Measurements from ENCODE around the gene GSTP1.
"Not testable (repeated sequence)": the region's sequence is repeated elsewhere in the genome, so short reads cannot be mapped to it uniquely, and the experiment has no call there.

Gene GSTP1

DNA sequence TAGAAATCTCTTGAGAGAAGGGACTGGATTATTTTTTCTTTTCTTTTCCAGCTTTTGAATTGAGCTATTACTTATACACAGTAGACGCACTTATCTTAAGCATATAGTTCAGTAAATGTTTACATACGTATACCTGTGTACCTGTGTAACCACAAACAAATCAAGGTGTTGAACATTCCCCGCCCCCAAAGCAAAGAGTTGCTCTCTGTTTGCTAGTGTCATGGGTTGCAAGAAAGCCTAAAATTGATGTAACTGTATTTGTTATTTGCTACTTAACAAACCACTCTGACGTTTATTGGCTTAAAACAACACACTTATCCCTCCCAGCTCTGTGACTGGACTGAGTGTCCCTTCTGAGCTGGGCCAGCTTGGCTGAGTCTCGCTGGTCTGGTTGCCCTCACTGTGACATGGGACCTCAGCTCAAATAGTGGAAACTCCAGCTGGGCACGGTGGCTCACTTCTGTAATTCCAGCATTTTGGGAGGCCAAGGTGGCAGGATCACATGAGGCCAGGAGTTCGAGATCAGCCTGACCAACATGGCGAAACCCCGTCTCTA lies 35.0 kb upstream of the GSTP1 start:
- DNase-seq (no peak), ATAC-seq (replicated peaks) (no peak)
- Mint-ChIP-seq H3K9me3 (peaks cover 18 to 23% of the 10 kb centered on the region in 2 donors), H3K36me3 (peaks cover 13 to 14% of the 10 kb centered on the region in 2 donors), H3K4me1 (no peaks in the 10 kb centered on the region), H3K4me3 (no peak overlapping the region), H3K27ac (no peak overlapping the region), H3K27me3 (peaks cover 9 to 13% of the 10 kb centered on the region in 2 donors)

DNA sequence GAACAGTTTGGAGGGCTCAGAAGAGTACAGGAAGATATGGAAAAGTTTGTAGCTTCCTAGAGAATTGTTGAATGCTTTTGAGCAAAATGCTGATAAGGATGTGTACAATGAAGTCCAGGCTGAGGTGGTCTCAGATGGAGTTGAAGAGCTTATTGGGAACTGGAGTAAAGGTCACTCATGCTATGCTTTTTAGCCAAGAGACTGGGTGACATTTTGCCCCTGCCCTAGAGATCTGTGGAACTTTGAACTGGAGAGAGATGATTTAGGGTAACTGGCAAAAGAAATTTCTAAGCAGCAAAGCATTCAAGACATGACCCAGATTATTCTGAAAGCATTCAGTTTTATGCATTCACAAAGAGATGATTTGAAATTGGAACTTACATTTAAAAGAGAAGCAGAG lies 32.5 kb upstream of the GSTP1 start:
- peaks cover 18 to 23% of the 10 kb centered on the region in 2 donors for H3K9me3 Mint-ChIP-seq
- peaks cover 13 to 14% of the 10 kb centered on the region in 2 donors for H3K36me3 Mint-ChIP-seq

DNA sequence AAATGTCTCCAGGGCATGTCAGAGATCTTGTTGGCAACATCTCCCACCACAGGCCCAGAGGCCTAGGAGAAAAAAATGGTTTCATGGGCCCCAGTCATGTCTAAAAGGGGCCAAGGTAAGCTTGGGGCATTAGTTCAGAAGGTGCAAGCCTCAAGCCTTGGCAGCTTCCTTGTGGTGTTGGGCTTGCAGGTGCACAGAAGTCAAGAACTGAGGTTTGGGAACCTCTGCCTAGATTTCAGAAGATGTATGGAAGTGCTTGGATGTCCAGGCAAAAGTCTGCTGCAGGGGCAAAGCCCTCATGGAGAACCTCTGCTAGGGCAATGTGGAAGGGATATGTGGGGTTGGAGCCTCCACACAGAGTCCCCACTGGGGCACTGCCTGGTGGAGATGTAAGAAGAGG lies 31.9 kb upstream of the GSTP1 start:
- H3K9me3 Mint-ChIP-seq, result peaks cover 18 to 23% of the 10 kb centered on the region in 2 donors
- peaks cover 13 to 14% of the 10 kb centered on the region in 2 donors for H3K36me3 Mint-ChIP-seq
- not testable (repeated sequence) for DNase-seq; H3K27ac Mint-ChIP-seq; H3K4me1 Mint-ChIP-seq; H3K4me3 Mint-ChIP-seq; ATAC-seq (replicated peaks); H3K27me3 Mint-ChIP-seq

More for the DNA sequence above, 32.5 kb upstream of the GSTP1 start:
- Mint-ChIP-seq H3K4me1 (no peaks in the 10 kb centered on the region), H3K4me3 (no peak overlapping the region), H3K27ac (no peak overlapping the region), H3K27me3 (peaks cover 9 to 10% of the 10 kb centered on the region in 2 donors)
- ATAC-seq (replicated peaks) (no peak), DNase-seq (no peak)

DNA sequence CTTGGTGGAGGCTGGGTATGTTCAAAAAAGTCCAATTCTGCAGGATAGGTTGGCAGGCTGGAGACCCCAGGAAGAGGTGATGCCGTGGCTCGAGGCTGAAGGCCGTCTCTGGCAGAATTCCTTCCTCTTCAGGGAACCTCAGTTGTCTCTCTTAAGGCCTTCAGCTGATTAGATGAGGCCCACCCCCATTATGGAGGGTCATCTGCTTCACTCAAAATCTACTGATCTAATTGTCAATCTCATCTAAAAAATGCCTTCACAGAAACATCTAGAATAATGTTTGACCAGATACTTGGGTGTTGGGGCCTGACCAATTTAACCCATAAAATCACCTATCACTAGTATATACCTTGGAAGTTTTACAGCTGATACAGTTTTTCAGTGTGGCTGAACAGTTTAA lies 27.4 kb upstream of the GSTP1 start:
- no peak for DNase-seq
- Mint-ChIP-seq H3K4me3 (no peak overlapping the region), H3K4me1 (peaks cover 0 to 4% of the 10 kb centered on the region in 2 donors), H3K36me3 (peaks cover 7 to 9% of the 10 kb centered on the region in 2 donors), H3K27me3 (peaks cover 5 to 25% of the 10 kb centered on the region in 2 donors), H3K27ac (no peak overlapping the region), H3K9me3 (peaks cover 11 to 12% of the 10 kb centered on the region in 2 donors)
- ATAC-seq (replicated peaks), result no peak

DNA sequence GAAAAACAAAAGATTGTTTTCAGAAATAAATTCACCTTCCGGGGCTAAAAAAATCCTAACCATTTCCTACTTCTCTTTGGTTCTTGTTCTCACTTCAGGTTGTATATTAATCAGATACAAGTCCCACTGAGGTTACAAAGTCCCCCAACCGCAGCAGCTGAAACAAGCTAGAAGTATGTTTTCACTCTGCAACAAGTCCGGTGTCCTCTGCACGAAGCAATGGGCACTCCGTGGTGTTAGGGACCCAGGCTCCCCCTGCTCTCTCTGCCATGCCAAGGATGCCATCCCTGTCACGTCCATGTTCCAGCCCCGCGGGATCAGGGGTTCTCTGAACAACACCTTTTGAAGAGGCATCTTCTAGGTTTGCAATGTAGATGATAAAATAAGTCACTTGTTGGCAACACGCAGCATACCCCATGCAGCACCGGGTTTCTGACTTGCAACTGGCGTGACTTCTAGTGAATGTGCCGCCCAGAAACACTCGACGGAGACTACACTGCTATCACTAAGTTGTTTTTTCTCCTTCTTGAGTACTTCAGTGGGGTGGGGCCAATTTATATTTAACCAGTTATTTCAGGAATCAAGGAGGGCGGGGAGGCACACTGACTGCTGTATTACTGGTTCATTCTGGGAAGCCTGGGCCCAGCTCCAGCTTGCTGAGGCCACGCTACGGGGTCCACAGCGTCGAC lies 25.4 kb upstream of the GSTP1 start:
- Mint-ChIP-seq H3K36me3 (no peaks in the 10 kb centered on the region), H3K27me3 (peaks cover 4 to 22% of the 10 kb centered on the region in 2 donors), H3K9me3 (no peaks in the 10 kb centered on the region), H3K27ac (no peak overlapping the region), H3K4me3 (peak overlapping the region; percentile 26 to 40), H3K4me1 (peaks cover 5% of the 10 kb centered on the region in 2 donors)
- ATAC-seq (replicated peaks) (peak in 1 of 2 donors; percentile 63), DNase-seq (no peak)

DNA sequence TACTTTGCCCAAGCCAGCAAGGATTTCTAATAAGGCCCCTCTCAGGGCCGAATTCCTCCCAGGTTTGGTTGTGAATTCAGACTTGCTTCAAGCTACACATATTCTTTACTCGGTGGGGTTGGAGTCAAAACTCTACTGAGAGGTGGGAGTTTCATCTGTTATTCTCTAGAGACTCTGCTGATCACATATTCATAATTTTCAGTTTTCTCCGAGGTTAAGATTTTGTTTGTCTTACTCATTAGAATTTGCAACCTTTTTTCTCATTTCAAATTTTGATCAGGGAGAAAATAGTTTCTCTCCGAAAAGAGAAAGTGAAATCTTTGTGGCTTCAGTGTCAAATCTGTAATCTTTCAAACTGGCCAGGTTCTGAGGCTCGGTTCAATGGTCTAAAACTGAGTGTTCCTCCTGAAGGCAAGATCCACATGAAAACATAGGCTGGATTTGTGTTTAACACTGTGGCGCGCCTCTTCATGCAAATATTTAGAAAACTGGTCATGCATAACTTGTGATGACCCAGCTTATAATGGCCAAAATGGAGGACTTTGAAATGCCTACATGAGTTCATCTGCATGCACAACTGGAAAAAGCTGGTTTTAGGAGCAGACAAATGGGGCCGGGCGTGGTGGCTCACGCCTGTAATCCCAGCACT lies 21.5 kb upstream of the GSTP1 start:
- H3K9me3 Mint-ChIP-seq, result no peaks in the 10 kb centered on the region
- H3K4me1 Mint-ChIP-seq, result peaks cover 5 to 7% of the 10 kb centered on the region in 2 donors
- ATAC-seq (replicated peaks) (peak; percentile 48 to 82), DNase-seq (no peak)
- peaks cover 4 to 28% of the 10 kb centered on the region in 2 donors for H3K27me3 Mint-ChIP-seq
- no peaks in the 10 kb centered on the region for H3K36me3 Mint-ChIP-seq
- H3K27ac Mint-ChIP-seq, result peak overlapping the region; percentile 67
- peak overlapping the region in 1 of 2 donors; percentile 17 for H3K4me3 Mint-ChIP-seq

DNA sequence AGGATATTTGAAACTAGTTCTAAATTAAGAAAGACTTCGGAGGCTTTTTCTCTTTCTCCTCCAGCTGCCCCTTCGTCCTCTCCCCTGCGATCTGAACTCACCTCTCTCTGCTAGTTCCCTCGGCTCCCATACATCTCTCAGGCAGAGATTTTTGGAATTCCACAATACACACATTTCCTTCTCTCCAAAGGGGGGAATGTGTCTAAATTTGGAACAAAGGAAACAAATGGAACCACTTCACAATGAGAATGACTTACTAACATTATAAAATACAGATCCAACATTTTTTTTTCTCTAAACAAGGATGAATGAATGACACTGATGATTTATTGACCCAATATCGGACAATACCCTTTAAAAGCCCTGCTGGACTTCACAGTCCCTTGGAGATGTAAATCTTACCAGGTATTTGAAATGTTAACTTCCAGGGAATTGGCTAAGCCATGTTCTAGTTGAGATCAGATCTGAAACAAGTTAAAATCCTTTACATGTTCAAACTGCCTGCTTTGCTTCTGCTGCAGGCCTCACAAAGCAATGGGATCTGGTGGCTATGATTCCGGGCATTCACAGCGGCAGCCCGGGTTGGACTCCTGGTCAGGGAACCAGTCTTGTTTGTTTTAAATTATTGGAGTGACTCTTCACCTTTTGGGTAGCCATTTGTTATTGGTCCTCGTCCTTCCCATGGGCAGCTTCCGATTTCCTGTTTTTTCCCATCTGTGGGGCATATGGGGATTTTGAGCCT lies 20.5 kb upstream of the GSTP1 start:
- H3K4me3 Mint-ChIP-seq, result no peak overlapping the region
- no peak for DNase-seq
- H3K27me3 Mint-ChIP-seq, result peaks cover 4 to 25% of the 10 kb centered on the region in 2 donors
- H3K36me3 Mint-ChIP-seq, result no peaks in the 10 kb centered on the region
- peaks cover 5 to 6% of the 10 kb centered on the region in 2 donors for H3K4me1 Mint-ChIP-seq
- H3K27ac Mint-ChIP-seq, result peak overlapping the region; percentile 4
- no peak for ATAC-seq (replicated peaks)
- no peaks in the 10 kb centered on the region for H3K9me3 Mint-ChIP-seq

DNA sequence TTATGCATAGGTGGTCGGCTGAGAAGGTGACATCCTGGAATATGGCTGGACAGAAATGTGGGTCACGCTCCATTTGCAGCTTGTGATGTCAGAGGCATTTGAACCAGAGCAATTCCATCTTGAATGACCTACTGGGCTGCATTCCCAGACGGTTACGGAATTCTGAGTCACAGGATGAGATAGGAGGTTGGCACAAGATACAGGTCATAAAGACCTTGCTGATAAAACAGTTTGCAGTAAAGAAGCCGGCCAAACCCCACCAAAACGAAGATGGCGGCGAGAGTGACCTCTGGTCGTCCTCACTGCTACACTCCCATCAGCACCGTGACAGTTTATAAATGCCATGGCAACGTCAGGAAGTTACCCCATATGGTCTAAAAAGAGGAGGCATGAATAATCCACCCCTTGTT lies 19.9 kb upstream of the GSTP1 start:
- peaks cover 4 to 20% of the 10 kb centered on the region in 2 donors for H3K27me3 Mint-ChIP-seq
- not testable (repeated sequence) for H3K9me3 Mint-ChIP-seq; H3K27ac Mint-ChIP-seq; DNase-seq; H3K4me1 Mint-ChIP-seq; ATAC-seq (replicated peaks); H3K36me3 Mint-ChIP-seq; H3K4me3 Mint-ChIP-seq

DNA sequence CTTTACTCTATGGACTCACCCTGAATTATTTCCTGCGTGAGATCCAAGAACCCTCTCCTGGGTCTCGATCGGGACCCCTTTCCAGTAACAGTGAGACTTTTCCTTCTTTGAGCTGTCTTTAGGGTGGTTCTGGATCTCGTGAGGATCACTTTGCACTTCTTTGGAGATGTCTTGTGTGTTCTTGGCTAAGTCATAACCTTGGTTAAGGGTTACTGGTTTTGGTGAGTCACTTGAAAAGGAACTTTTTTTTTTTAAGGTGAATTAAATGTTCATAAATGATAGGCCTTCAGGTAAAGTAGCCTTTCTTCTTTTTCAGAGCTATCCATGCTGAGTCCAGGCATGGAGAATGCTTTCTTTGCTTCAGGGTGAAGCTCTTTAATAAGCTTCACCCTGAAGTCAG lies 19.4 kb upstream of the GSTP1 start:
- peaks cover 5% of the 10 kb centered on the region in 2 donors for H3K4me1 Mint-ChIP-seq
- peaks cover 2 to 15% of the 10 kb centered on the region in 2 donors for H3K27me3 Mint-ChIP-seq
- no peak overlapping the region for H3K4me3 Mint-ChIP-seq
- H3K9me3 Mint-ChIP-seq, result no peaks in the 10 kb centered on the region
- H3K36me3 Mint-ChIP-seq, result no peaks in the 10 kb centered on the region
- DNase-seq (no peak), ATAC-seq (replicated peaks) (no peak)
- H3K27ac Mint-ChIP-seq, result peak overlapping the region; percentile 84

DNA sequence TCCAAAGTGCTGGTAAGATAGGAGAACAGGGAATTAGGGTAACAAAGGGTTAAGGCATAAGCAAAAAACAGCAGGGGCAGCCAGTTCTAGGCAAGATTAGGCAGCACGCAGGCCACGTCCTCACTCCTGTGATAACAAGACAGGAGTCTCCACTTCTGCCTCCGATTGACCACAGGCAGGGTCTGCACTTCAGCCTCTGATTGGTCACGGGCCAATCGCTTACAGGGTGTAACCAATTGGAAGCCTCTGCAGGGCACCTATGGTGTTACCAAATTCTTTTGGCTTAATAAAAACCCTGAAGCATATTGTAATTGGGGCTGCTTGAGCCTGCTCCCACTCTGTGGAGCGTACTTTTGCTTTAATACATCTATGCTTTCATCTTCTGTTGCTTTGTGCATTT lies 12.2 kb upstream of the GSTP1 start:
- H3K36me3 Mint-ChIP-seq, result no peaks in the 10 kb centered on the region

DNA sequence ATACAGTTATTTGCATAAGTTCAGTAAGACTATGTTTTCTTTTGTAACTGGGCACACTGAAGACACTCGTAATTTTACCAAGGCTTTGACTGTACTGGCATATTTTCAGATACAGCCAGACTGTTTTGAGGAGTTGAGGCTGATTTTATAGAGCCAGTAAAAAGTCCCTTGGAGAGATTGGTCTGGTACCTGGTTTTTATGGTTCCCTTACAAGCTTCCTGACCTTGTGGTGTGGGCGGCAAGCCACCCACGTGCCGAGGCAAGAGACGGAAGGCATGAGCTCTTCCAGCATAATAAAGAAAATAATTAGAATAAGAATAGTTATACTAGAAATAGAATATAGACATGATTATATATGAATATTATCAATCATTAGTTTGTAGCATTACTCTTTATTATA lies 11.3 kb upstream of the GSTP1 start:
- no peak overlapping the region for H3K27ac Mint-ChIP-seq
- H3K4me1 Mint-ChIP-seq, result peaks cover 8 to 9% of the 10 kb centered on the region in 2 donors
- DNase-seq (no peak), ATAC-seq (replicated peaks) (no peak)
- H3K27me3 Mint-ChIP-seq, result peaks cover 12 to 28% of the 10 kb centered on the region in 2 donors
- no peak overlapping the region for H3K4me3 Mint-ChIP-seq
- H3K9me3 Mint-ChIP-seq, result no peaks in the 10 kb centered on the region
- no peaks in the 10 kb centered on the region for H3K36me3 Mint-ChIP-seq

More for the DNA sequence above, 12.2 kb upstream of the GSTP1 start:
- ATAC-seq (replicated peaks) (no peak), DNase-seq (no peak)
- Mint-ChIP-seq H3K4me1 (peaks cover 8 to 9% of the 10 kb centered on the region in 2 donors), H3K27ac (peak overlapping the region; percentile 57), H3K9me3 (no peaks in the 10 kb centered on the region), H3K27me3 (peaks cover 5 to 20% of the 10 kb centered on the region in 2 donors), H3K4me3 (no peak overlapping the region)

DNA sequence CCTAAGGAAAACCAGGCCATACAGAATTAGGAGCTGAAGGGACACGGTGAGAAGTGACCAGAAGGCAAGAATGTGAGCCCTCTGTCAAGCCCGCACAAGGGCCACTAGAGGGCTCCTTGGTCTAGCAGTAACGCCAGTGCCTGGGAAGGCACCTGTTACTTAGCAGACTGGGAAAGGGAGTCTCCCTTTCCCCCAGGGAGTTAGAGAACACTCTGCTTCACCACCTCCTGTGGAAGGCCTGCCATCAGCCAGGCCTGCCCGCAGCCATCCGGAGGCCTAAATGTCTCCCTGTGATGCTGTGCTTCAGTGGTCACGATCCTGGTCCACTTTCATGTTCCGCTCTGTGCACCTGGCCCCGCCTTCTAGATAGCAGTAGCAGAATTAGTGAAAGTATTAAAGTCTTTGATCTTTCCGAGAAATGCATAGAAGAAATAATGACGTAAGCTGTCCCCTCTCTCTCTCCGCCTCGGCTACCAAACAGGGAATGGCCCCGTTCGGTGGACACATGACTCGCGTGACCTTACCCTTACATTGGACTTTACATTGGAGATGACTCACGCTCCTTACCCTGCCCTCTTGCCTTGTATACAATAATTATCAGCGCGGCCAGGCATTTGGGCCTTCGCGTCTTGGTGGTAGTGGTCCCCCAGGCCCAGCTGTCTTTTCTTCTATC lies 10.7 kb upstream of the GSTP1 start:
- H3K27me3 Mint-ChIP-seq, result peaks cover 14 to 32% of the 10 kb centered on the region in 2 donors
- ATAC-seq (replicated peaks) (peak; percentile 48 to 65), DNase-seq (peak; percentile 34)
- H3K4me1 Mint-ChIP-seq, result peaks cover 8 to 9% of the 10 kb centered on the region in 2 donors
- H3K4me3 Mint-ChIP-seq, result no peak overlapping the region
- H3K9me3 Mint-ChIP-seq, result no peaks in the 10 kb centered on the region
- no peaks in the 10 kb centered on the region for H3K36me3 Mint-ChIP-seq
- no peak overlapping the region for H3K27ac Mint-ChIP-seq

DNA sequence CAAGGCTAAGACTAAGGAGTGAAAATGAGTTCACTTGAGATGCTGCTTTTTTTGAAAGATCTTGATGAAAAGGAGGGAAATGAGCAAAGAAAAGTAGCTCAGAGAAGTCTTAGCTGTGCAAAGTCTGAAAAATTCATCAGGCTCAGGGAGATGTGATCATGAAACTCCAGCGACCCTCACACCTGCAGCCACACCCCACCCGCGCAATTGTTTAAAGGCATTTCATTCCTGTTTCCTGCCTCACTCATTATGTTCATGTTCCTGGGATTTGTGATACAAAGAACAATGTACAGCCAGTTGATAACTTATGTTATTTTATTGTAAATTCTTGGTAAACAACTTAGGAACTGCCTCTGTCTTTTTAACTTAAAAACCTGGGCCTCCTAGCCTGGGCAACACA lies 8.7 kb upstream of the GSTP1 start:
- Mint-ChIP-seq H3K4me3 (no peak overlapping the region), H3K9me3 (no peaks in the 10 kb centered on the region), H3K36me3 (no peaks in the 10 kb centered on the region), H3K4me1 (peaks cover 19% of the 10 kb centered on the region in 2 donors), H3K27ac (no peak overlapping the region), H3K27me3 (peaks cover 14 to 32% of the 10 kb centered on the region in 2 donors)
- DNase-seq (no peak), ATAC-seq (replicated peaks) (no peak)
